ENCODE data around the gene FST. TPM values are rescaled to one million over a fixed set of nuclear protein-coding genes. Genes with fewer than 3 reads are reported as not detected.

FST gene
- total and polyA plus RNA-seq, 4 donors = 2.7 to 4.5 (median 3.5) TPM

DNA sequence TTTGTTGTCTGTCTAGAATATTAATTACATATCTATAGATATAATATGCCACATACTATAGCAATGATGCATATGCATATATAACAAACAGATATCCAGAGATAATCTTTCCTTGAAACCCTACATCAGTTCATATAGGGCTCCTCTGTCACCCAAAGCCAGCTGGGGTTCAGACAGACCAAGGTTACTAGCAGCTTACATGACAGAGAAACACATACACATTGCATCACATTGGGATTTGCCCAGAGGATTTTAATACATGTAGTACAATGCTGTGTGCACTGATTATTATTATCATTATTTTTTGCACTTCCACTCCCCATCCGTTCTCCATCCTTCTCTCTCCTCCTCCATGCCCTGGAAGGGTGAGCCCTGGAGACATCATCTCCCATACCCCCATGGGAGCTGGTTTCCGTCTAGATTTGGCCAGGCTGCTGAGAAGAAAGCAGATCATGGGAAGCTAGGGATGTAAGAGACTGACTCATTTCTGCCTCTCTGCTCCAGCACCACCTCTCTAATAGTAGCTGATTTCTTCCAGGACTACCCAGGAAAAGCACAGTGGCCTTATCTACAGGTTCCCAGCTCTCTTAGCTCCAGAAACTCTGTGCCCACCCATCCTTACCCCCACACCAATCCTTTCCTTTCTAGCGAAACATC, 23.3 kb downstream of the FST start:
- 77% methylated on average over 1 of the region's 3 CpGs for WGBS (ENCODE audit: insufficient coverage)
- Histone ChIP-seq H3K27ac (ENCODE audit: low read depth, low read length) (no peak overlapping the region), H3K36me3 (ENCODE audit: control insufficient read depth, insufficient read depth, low read length) (no peaks in the 10 kb centered on the region), H3K9me3 (ENCODE audit: control insufficient read depth, insufficient read depth, low read length) (no peaks in the 10 kb centered on the region), H3K27me3 (ENCODE audit: control insufficient read depth, insufficient read depth, low read length) (no peaks in the 10 kb centered on the region), H3K4me3 (ENCODE audit: low read depth, low read length) (no peak overlapping the region), H3K4me1 (ENCODE audit: control insufficient read depth, insufficient read depth, low read length) (no peaks in the 10 kb centered on the region)
- no peak for DNase-seq (ENCODE audit: low read depth in 4 of 6, low spot score in 6 of 6)

DNA sequence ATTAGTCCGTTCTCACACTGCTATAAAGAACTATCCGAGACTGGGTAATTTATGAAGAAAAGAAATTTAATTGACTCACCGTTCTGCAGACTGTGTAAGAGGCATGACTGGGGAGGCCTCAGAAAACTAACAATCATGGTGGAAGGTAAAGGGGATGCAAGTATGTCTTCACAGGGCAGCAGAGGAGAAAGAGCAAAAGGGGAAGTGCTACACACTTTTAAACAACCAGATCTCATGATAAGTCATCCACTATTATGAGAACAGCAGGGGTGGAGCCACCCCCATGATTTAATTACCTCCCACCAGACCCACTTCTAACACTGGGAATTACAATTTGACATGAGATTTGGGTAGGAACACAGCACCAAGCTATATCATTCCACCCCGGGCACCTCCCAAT, 26.6 kb downstream of the FST start:
- 100% methylated on average over 1 of the region's 4 CpGs for WGBS (ENCODE audit: insufficient coverage)
- H3K4me3 ChIP-seq (ENCODE audit: low read depth, low read length) = no peak overlapping the region
- H3K27ac ChIP-seq (ENCODE audit: low read depth, low read length) = no peak overlapping the region
- peaks cover 3% of the 10 kb centered on the region for H3K9me3 ChIP-seq (ENCODE audit: control insufficient read depth, insufficient read depth, low read length)
- no peak for DNase-seq (ENCODE audit: low read depth in 4 of 6, low spot score in 6 of 6)
- H3K4me1 ChIP-seq (ENCODE audit: control insufficient read depth, insufficient read depth, low read length) = no peaks in the 10 kb centered on the region
- H3K36me3 ChIP-seq (ENCODE audit: control insufficient read depth, insufficient read depth, low read length) = no peaks in the 10 kb centered on the region
- no peaks in the 10 kb centered on the region for H3K27me3 ChIP-seq (ENCODE audit: control insufficient read depth, insufficient read depth, low read length)

DNA sequence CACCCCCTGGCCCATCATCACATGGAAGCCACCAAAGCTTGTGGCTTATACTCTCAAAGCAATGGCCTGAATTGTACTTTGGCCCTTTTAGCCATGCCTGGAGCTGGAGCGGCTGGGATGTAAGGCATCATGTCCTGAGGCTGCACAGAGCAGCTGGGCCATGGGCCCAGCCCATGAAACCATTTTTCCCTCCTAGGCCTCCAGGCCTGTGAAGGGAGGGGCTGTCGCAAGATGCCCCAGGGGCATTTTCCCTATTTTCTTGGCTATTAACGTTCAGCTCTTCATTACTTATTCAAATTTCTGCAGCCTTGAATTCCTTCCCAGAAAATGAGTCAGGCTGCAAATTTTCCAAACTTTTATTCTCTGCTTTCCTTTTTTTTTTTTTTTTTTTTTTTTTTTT, 27.7 kb downstream of the FST start:
- Histone ChIP-seq H3K27ac (ENCODE audit: low read depth, low read length) (no peak overlapping the region), H3K27me3 (ENCODE audit: control insufficient read depth, insufficient read depth, low read length) (no peaks in the 10 kb centered on the region), H3K4me1 (ENCODE audit: control insufficient read depth, insufficient read depth, low read length) (no peaks in the 10 kb centered on the region), H3K9me3 (ENCODE audit: control insufficient read depth, insufficient read depth, low read length) (peaks cover 3% of the 10 kb centered on the region), H3K36me3 (ENCODE audit: control insufficient read depth, insufficient read depth, low read length) (no peaks in the 10 kb centered on the region), H3K4me3 (ENCODE audit: low read depth, low read length) (no peak overlapping the region)
- 91% methylated on average over 1 of the region's 3 CpGs for WGBS (ENCODE audit: insufficient coverage)
- no peak for DNase-seq (ENCODE audit: low read depth in 4 of 6, low spot score in 6 of 6)

- peaks cover 3% of the 10 kb centered on the region for H3K9me3 ChIP-seq (ENCODE audit: control insufficient read depth, insufficient read depth, low read length)
- DNase-seq (ENCODE audit: low read depth in 4 of 6, low spot score in 6 of 6) = no peak
- H3K4me1 ChIP-seq (ENCODE audit: control insufficient read depth, insufficient read depth, low read length) = no peaks in the 10 kb centered on the region
- H3K27me3 ChIP-seq (ENCODE audit: control insufficient read depth, insufficient read depth, low read length) = no peaks in the 10 kb centered on the region
- H3K27ac ChIP-seq (ENCODE audit: low read depth, low read length) = no peak overlapping the region
- no peaks in the 10 kb centered on the region for H3K36me3 ChIP-seq (ENCODE audit: control insufficient read depth, insufficient read depth, low read length)
- H3K4me3 ChIP-seq (ENCODE audit: low read depth, low read length) = no peak overlapping the region
Measured at GRCh38 chr5:53512539-53512938, 32.1 kb downstream of the FST start.

GRCh38 chr5:53515988-53516387, 35.6 kb downstream of the FST start:
- H3K9me3 ChIP-seq (ENCODE audit: control insufficient read depth, insufficient read depth, low read length) = no peaks in the 10 kb centered on the region
- no peaks in the 10 kb centered on the region for H3K36me3 ChIP-seq (ENCODE audit: control insufficient read depth, insufficient read depth, low read length)
- H3K27me3 ChIP-seq (ENCODE audit: control insufficient read depth, insufficient read depth, low read length) = no peaks in the 10 kb centered on the region
- no peak overlapping the region for H3K4me3 ChIP-seq (ENCODE audit: low read depth, low read length)
- H3K27ac ChIP-seq (ENCODE audit: low read depth, low read length) = no peak overlapping the region
- no peak for DNase-seq (ENCODE audit: low read depth in 4 of 6, low spot score in 6 of 6)
- no CpG with 5 or more reads among the region's 6 CpGs for WGBS (ENCODE audit: insufficient coverage)
- no peaks in the 10 kb centered on the region for H3K4me1 ChIP-seq (ENCODE audit: control insufficient read depth, insufficient read depth, low read length)

DNA sequence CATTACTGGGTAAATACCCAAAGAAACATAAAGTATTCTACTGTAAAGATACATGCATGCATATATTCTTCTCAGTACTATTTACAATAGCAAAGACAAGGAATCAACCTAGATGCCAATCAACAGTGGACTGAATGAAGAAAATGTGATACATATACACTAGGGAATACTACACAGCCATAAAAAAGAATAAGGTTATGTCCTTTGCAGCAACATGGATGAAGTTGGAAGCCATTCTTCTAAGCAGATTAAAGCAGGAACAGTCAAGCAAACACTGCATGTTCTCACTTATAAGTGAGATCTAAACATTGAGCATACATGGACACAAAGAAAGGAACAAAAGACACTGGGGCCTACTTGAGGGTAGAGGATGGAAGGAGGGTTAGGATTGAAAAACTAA, 40.4 kb downstream of the FST start:
- Histone ChIP-seq H3K4me1 (ENCODE audit: control insufficient read depth, insufficient read depth, low read length) (no peaks in the 10 kb centered on the region), H3K27ac (ENCODE audit: low read depth, low read length) (no peak overlapping the region), H3K36me3 (ENCODE audit: control insufficient read depth, insufficient read depth, low read length) (no peaks in the 10 kb centered on the region), H3K4me3 (ENCODE audit: low read depth, low read length) (no peak overlapping the region), H3K27me3 (ENCODE audit: control insufficient read depth, insufficient read depth, low read length) (no peaks in the 10 kb centered on the region), H3K9me3 (ENCODE audit: control insufficient read depth, insufficient read depth, low read length) (no peaks in the 10 kb centered on the region)
- no peak for DNase-seq (ENCODE audit: low read depth in 4 of 6, low spot score in 6 of 6)

Other genes with a start within 250 kb of the FST start
- 100 to 1,000 TPM; 124 to 189 TPM for gene NDUFS4, start 80.0 kb downstream of the FST start, total RNA-seq
- 100 to 1,000 TPM; 142 to 143 TPM for gene NDUFS4, start 80.0 kb downstream of the FST start, polyA plus RNA-seq (ENCODE audit: insufficient read length in 2 of 2)